GM19239 (cell line): ENCODE measurements around the gene SCPEP1.
"Not testable (repeated sequence)": the region's sequence is repeated elsewhere in the genome, so short reads cannot be mapped to it uniquely, and the experiment has no call there.

ENCODE experiments used
- DNase-seq: peaks from one replicate; pipeline ENCODE4 v3.0.0; 2011; ENCODE audit warnings: low spot score; ENCODE audit not compliant: insufficient read length
- FAIRE-seq: peaks from 2 replicates; lab custom pipeline; 2011; peaks lifted over from hg19 to GRCh38; lab: Jason Lieb, UNC

Gene SCPEP1

GRCh38 chr17:56977673-56978395, at the start of gene SCPEP1:
Gene SCPEP1 (plus strand): TSS chr17:56978131. CDS start chr17:56978160, 29 bp downstream.
- DNase-seq (peak; percentile 93), FAIRE-seq (peak; percentile 61)

DNA sequence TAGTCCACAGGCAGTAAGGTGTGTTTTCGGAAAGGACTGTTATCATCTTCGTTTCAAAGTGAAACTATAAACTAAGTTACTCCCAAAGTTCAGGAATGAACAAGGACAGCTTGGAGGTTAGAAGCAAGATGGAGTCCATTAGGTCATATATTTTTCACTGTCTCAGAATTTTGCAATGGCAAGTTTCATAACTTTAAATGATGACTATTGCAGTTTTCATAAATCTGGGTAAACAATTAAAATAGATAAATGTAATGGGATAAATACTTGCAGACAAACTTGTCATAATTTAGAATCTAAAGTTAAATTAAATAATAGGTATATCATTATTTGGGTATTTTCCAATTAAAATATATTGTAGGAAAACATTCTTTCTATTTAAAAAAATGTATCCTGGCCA, 49.3 kb upstream of the SCPEP1 start:
- DNase-seq, result no peak
- FAIRE-seq, result no peak

DNA sequence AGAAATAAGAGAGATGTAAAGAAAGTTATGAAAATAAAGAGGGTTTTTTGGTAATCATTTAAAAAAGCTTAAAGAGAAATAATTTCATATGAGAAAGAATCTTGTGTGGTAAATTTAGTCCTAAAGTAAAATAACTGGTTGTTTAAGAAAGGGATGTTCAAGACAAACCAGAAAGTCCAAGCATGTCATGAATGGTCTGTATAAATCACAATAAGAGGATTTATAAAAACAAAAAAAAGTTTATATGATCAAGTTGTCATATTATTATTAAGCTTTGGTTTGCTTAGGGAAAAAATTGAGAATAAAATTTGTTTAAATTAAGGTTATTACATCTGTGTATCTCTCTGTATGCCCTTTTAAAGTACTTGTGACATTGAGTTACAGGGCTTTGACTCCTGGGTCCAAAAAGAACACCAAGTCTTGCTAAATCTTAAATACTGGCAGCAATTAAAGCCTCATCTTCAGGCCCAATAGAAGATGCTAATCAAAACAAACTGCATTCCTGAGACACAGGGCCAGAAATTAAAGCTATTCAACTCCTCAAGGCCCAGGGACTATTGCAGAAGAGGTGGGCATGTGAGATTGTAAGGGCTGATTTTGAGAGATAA, 48.5 kb upstream of the SCPEP1 start:
- DNase-seq (no peak), FAIRE-seq (no peak)

- no peak for FAIRE-seq
- no peak for DNase-seq
These were observed 47.1 kb upstream of the SCPEP1 start for GRCh38 chr17:56930739-56931337.

- DNase-seq (no peak), FAIRE-seq (no peak)
These were observed 44.7 kb upstream of the SCPEP1 start for GRCh38 chr17:56933151-56933745.

GRCh38 chr17:56933868-56934267, 44.1 kb upstream of the SCPEP1 start:
- FAIRE-seq (no peak), DNase-seq (no peak)

GRCh38 chr17:56934280-56934679, 43.7 kb upstream of the SCPEP1 start:
- DNase-seq (no peak), FAIRE-seq (no peak)

- no peak for DNase-seq
- no peak for FAIRE-seq
These were observed 42.5 kb upstream of the SCPEP1 start for GRCh38 chr17:56935461-56935860.

DNA sequence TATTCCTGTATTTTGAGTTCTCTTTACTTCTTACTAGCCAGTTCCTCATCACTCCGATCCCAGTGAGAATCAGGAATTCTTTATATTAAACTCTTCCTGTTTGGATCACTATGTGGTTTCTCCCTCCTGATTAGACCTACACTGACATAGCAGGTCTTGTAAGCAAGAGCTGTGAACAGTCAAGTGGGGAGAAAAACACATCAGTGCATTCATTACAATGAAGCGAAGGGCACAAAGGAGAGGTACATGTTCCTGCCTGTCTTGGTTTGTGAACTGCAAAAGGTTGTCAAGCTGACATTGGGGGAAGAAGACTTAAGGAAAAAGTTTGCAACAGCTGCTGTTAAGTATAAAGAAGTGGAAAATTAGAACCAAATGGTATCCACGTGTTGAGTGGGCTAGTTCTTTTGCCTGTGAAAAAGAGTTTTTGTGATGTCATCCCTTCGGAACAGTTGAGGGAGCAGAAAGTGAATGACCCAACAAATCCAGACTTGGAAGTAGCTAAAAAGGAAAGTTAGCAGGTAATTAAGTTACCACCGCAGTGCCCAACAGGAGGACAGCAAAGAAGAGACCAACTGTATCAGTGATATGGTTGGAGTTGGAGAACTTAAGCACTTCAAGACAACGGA, 41.1 kb upstream of the SCPEP1 start:
- DNase-seq (no peak), FAIRE-seq (no peak)

DNA sequence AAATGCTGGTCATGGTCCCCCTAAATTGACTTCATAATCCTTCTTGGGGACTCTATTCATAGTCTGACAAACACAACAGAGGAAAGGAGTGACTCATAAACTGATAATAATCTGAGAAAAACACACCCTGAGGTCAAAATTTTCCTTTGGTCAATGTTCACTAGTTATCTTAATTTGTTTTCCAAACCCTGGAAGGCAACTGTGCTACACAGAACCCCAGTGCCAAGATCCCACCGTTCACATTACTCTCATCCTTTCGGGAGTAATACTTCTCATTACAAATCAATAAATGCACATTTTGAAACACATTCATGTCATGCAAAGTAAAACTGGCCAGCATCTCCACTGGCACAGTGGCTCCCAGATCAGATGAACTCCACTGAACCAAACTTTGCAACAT, 40.2 kb upstream of the SCPEP1 start:
- FAIRE-seq, result no peak
- DNase-seq, result no peak

DNA sequence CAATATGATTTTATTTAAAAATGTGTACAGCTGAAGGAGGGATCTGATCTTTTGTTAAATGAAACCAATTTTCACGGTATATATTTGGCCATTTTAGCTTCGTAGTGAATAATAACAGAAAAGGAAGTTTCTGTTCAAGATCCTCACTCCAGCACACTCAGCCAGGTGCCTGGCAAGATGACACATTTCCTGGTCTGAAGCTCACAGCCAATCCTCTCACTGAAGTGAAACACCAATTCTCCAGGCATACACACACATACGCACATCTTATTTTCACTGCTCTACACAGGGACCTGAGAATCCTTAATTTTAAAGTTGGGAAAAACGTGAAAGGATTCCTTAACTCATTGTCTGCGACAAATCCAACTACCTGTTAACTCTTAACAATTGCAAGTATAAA, 39.7 kb upstream of the SCPEP1 start:
- FAIRE-seq, DNase-seq: not testable (repeated sequence)

DNA sequence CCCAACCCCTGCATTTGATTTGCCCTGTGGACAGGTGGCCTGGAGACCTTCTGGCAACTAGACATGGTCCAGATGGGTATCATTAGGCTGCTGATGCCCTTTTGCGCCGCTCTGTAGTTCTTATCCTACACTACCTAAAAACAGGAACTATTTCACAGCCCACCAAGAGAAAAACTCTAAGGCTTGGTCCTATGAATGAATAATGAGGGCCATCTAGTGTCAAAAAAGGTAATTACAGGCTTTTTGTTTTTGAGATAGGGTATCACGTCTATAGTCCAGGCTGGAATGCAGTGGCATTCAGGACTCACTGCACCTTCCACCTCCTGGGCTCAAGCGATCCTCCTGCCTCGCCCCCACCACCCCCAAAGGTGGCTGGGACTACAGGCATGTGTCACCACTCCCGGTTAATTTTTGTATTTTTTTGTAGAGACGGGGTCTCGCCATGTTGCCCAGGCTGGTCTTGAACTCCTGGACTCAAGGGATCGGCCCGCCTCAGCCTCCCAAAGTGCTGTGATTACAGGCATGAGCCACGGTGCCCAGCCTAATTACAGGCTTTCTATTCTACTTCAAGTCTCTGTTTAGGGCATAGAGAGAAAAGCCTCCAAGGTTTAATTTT, 38.0 kb upstream of the SCPEP1 start:
- peak; percentile 58 for FAIRE-seq
- peak; percentile 48 for DNase-seq

DNA sequence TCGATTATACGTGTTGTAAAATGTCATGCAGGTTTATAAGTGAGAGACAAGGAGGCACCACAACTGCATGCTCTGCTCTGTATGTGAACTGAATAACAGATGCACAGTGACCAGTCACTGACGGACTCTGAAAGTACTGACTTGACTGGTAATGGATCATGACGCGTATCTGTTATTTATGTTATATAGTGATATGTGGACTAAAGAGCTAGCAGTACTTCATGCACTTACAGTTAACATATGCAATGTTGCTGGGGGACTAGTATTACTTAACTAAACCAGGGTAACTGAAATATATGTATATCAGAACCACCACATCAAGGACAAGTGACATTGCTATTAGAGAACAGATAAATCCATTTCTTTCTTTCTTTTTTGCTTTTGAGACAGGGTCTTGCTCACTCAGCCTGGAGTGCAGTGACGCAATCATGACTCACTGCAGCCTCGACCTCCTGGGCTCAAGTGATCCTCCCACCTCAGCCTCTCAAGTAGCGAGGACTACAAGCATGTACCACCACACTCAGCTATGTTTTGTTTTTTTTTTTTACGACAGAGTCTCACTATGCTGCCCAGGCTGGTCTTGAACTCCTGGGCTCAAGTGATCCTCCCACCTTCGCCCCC, 34.3 kb upstream of the SCPEP1 start:
- FAIRE-seq (no peak), DNase-seq (no peak)

- DNase-seq (no peak), FAIRE-seq (no peak)
These were observed 31.9 kb upstream of the SCPEP1 start for GRCh38 chr17:56945938-56946505.

- FAIRE-seq, result no peak
- no peak for DNase-seq
These were observed 30.2 kb upstream of the SCPEP1 start for GRCh38 chr17:56947741-56948140.

DNA sequence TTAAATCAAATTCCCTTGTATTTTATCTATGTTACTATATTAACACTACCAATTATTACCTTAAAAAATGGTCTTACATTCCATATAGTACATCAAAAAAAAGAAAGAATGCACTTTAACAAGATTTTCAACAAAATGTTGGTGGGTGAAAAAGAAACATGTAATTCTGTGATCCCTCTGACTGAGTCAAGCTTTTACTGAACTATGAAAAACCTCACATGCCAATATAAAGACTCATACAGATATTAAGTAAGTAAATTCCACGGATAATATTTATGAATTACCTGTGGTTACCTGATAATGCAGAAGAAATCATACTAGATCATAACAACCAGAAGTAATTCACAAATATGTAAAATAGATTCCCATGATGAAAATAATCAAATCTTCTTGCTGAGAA, 29.4 kb upstream of the SCPEP1 start:
- DNase-seq, result no peak
- FAIRE-seq, result no peak

DNA sequence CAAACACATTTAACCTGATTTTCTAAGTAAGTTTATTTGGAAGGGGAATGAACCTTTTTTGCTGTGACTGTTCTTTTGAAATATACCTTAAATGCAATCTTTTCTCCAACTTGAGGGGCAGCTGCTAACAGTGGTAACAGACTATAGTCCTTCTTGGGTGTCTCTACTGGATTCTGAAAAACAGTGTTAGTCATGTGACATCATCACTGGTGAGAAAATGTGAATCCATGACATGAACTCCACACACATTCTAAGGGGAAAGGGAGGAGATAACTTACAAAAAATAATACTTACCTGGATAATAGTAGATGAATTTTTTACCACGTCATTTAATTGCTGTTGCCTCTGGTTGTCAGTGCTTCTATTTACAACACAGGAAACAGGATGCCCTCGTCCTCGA, 28.3 kb upstream of the SCPEP1 start:
- no peak for FAIRE-seq
- DNase-seq, result no peak

DNA sequence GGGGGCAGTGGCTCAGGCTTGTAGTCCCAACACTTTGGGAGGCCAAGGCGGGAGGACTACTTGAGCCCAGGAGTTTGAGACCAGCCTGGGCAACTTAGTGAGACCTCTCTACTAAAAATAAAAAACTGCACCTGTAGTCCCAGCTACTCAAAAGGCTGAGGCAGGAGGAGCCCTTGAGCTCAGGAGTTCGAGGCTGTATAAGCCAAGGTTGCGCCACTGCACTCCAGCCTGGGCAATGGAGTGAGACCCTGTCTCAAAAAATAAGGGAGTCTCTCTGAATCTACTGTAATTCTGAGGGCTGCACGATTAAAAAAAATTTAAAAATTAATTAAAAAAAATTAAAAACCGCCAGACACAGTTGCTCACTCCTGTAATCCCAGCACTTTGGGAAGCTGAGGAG, 20.9 kb upstream of the SCPEP1 start:
- FAIRE-seq (no peak), DNase-seq (no peak)
